HAP-1 (cell line): Measurements from ENCODE around the gene PRR5L.

ENCODE experiments used
- DNase-seq, 2 experiments: peaks; one replicate each; pipeline ENCODE4 v3.0.0-alpha.2; 2016 to 2020; ENCODE audit warnings: low spot score in 2 of 2
- H3K27me3 ChIP-seq: fragments of 250-450 bp; sonication (Bioruptor Pico); 2 replicates; pipeline ENCODE4 v1.5.1; 2020; ENCODE audit warnings: low read depth, mild to moderate bottlenecking, moderate library complexity
- H3K36me3 ChIP-seq: fragments of 250-450 bp; sonication (Bioruptor Pico); replicated peaks from 2 replicates; pipeline ENCODE4 v1.5.1; 2020; ENCODE audit warnings: mild to moderate bottlenecking
- H3K4me1 ChIP-seq: fragments of 250-450 bp; sonication (Bioruptor Pico); 2 replicates; pipeline ENCODE4 v1.5.1; 2020; ENCODE audit warnings: mild to moderate bottlenecking
- H3K4me3 ChIP-seq: fragments of 250-450 bp; sonication (Bioruptor Pico); 2 replicates; pipeline ENCODE4 v1.5.1; 2020; ENCODE audit warnings: mild to moderate bottlenecking, moderate library complexity
- H3K9me3 ChIP-seq: fragments of 250-450 bp; sonication (Bioruptor Pico); 2 replicates; pipeline ENCODE4 v1.5.1; 2020; ENCODE audit warnings: mild to moderate bottlenecking, moderate library complexity
- in situ Hi-C: fragments of 300-500 bp; cut with MboI; formaldehyde crosslinking; loops from 3 replicates; pipeline ENCODE4 v1.14.3; 2020; ENCODE audit warnings: low sequenced_read_pairs, inconsistent platforms, mixed read lengths

PRR5L gene

GRCh38 chr11:36452236-36452940 lies 156.3 kb downstream of the PRR5L start:
- Histone ChIP-seq H3K4me1 (peaks cover 6% of the 10 kb centered on the region), H3K4me3 (no peak overlapping the region), H3K36me3 (no peaks in the 10 kb centered on the region), H3K9me3 (no peaks in the 10 kb centered on the region), H3K27me3 (no peaks in the 10 kb centered on the region)
- in situ Hi-C loops = loop anchor here (25.0 kb wide), 1 partner anchor 840 kb away; the partner anchor contains the start of gene FJX1
- DNase-seq = no peak

GRCh38 chr11:36452961-36453360 lies 156.9 kb downstream of the PRR5L start:
- H3K36me3 ChIP-seq = no peaks in the 10 kb centered on the region
- in situ Hi-C loops = loop anchor here (25.0 kb wide), 1 partner anchor 841 kb away; the partner anchor contains the start of gene FJX1
- H3K4me3 ChIP-seq = no peak overlapping the region
- H3K27me3 ChIP-seq = no peaks in the 10 kb centered on the region
- no peak for DNase-seq
- no peaks in the 10 kb centered on the region for H3K9me3 ChIP-seq
- H3K4me1 ChIP-seq = peaks cover 6% of the 10 kb centered on the region

GRCh38 chr11:36453678-36454077 lies 157.6 kb downstream of the PRR5L start:
- no peaks in the 10 kb centered on the region for H3K36me3 ChIP-seq
- H3K4me3 ChIP-seq = no peak overlapping the region
- no peaks in the 10 kb centered on the region for H3K27me3 ChIP-seq
- in situ Hi-C loops = loop anchor here (25.0 kb wide), 1 partner anchor 841 kb away; the partner anchor contains the start of gene FJX1
- no peaks in the 10 kb centered on the region for H3K9me3 ChIP-seq
- H3K4me1 ChIP-seq = peaks cover 6% of the 10 kb centered on the region
- DNase-seq = no peak

- no peaks in the 10 kb centered on the region for H3K9me3 ChIP-seq
- H3K4me1 ChIP-seq = peaks cover 6% of the 10 kb centered on the region
- no peak overlapping the region for H3K4me3 ChIP-seq
- DNase-seq = no peak
- H3K27me3 ChIP-seq = no peaks in the 10 kb centered on the region
- H3K36me3 ChIP-seq = no peaks in the 10 kb centered on the region
- in situ Hi-C loops = loop anchor here (25.0 kb wide), 1 partner anchor 842 kb away; the partner anchor contains the start of gene FJX1
These were observed 158.5 kb downstream of the PRR5L start for GRCh38 chr11:36454551-36454940.

GRCh38 chr11:36454941-36455631 lies 159.0 kb downstream of the PRR5L start:
- peaks cover 6% of the 10 kb centered on the region for H3K4me1 ChIP-seq
- no peaks in the 10 kb centered on the region for H3K9me3 ChIP-seq
- no peaks in the 10 kb centered on the region for H3K27me3 ChIP-seq
- H3K4me3 ChIP-seq = no peak overlapping the region
- H3K36me3 ChIP-seq = no peaks in the 10 kb centered on the region
- DNase-seq = peak; percentile 6 to 48
- in situ Hi-C loops = loop anchor here (25.0 kb wide), 1 partner anchor 843 kb away; the partner anchor contains the start of gene FJX1

- Histone ChIP-seq H3K36me3 (no peaks in the 10 kb centered on the region), H3K9me3 (no peaks in the 10 kb centered on the region), H3K4me1 (peaks cover 6% of the 10 kb centered on the region), H3K4me3 (no peak overlapping the region), H3K27me3 (no peaks in the 10 kb centered on the region)
- DNase-seq = no peak
- in situ Hi-C loops = loop anchor here (25.0 kb wide), 1 partner anchor 843 kb away; the partner anchor contains the start of gene FJX1
These were observed 159.6 kb downstream of the PRR5L start for GRCh38 chr11:36455658-36456111.

GRCh38 chr11:36456156-36456555 lies 160.1 kb downstream of the PRR5L start:
- H3K9me3 ChIP-seq = no peaks in the 10 kb centered on the region
- DNase-seq = no peak
- H3K4me1 ChIP-seq = peaks cover 6% of the 10 kb centered on the region
- no peak overlapping the region for H3K4me3 ChIP-seq
- no peaks in the 10 kb centered on the region for H3K27me3 ChIP-seq
- in situ Hi-C loops = loop anchor here (25.0 kb wide), 1 partner anchor 844 kb away; the partner anchor contains the start of gene FJX1
- no peaks in the 10 kb centered on the region for H3K36me3 ChIP-seq

GRCh38 chr11:36458129-36458915 lies 162.2 kb downstream of the PRR5L start:
- in situ Hi-C loops = loop anchor here (25.0 kb wide), 1 partner anchor 846 kb away; the partner anchor contains the start of gene FJX1
- H3K9me3 ChIP-seq = no peaks in the 10 kb centered on the region
- H3K27me3 ChIP-seq = no peaks in the 10 kb centered on the region
- H3K4me3 ChIP-seq = no peak overlapping the region
- peaks cover 6% of the 10 kb centered on the region for H3K4me1 ChIP-seq
- DNase-seq = no peak
- no peaks in the 10 kb centered on the region for H3K36me3 ChIP-seq

GRCh38 chr11:36459046-36459445 lies 163.0 kb downstream of the PRR5L start:
- Histone ChIP-seq H3K4me1 (peaks cover 6% of the 10 kb centered on the region), H3K9me3 (no peaks in the 10 kb centered on the region), H3K4me3 (no peak overlapping the region), H3K27me3 (no peaks in the 10 kb centered on the region), H3K36me3 (no peaks in the 10 kb centered on the region)
- in situ Hi-C loops = loop anchor here (25.0 kb wide), 1 partner anchor 847 kb away; the partner anchor contains the start of gene FJX1
- no peak for DNase-seq

- H3K36me3 ChIP-seq = no peaks in the 10 kb centered on the region
- in situ Hi-C loops = loop anchor here (25.0 kb wide), 1 partner anchor 848 kb away; the partner anchor contains the start of gene FJX1
These were observed 164.1 kb downstream of the PRR5L start for GRCh38 chr11:36460220-36460619.

GRCh38 chr11:36462321-36462720 lies 166.2 kb downstream of the PRR5L start:
- in situ Hi-C loops = loop anchor here (25.0 kb wide), 1 partner anchor 850 kb away; the partner anchor contains the start of gene FJX1
- DNase-seq = no peak

More at GRCh38 chr11:36460220-36460619, 164.1 kb downstream of the PRR5L start:
- Histone ChIP-seq H3K4me3 (no peak overlapping the region), H3K27me3 (no peaks in the 10 kb centered on the region), H3K4me1 (peaks cover under 1% of the 10 kb centered on the region), H3K9me3 (no peaks in the 10 kb centered on the region)
- DNase-seq = no peak

GRCh38 chr11:36463781-36464180 lies 167.7 kb downstream of the PRR5L start:
- no peak for DNase-seq
- in situ Hi-C loops = loop anchor here (25.0 kb wide), 1 partner anchor 851 kb away; the partner anchor contains the start of gene FJX1

More at GRCh38 chr11:36462321-36462720, 166.2 kb downstream of the PRR5L start:
- H3K4me3 ChIP-seq = no peak overlapping the region
- no peaks in the 10 kb centered on the region for H3K36me3 ChIP-seq
- no peaks in the 10 kb centered on the region for H3K27me3 ChIP-seq
- H3K4me1 ChIP-seq = no peaks in the 10 kb centered on the region
- H3K9me3 ChIP-seq = no peaks in the 10 kb centered on the region

GRCh38 chr11:36464720-36465119 lies 168.6 kb downstream of the PRR5L start:
- DNase-seq = no peak
- Histone ChIP-seq H3K4me3 (no peak overlapping the region), H3K4me1 (no peaks in the 10 kb centered on the region), H3K9me3 (no peaks in the 10 kb centered on the region), H3K36me3 (no peaks in the 10 kb centered on the region), H3K27me3 (no peaks in the 10 kb centered on the region)
- in situ Hi-C loops = loop anchor here (25.0 kb wide), 1 partner anchor 852 kb away; the partner anchor contains the start of gene FJX1

More at GRCh38 chr11:36463781-36464180, 167.7 kb downstream of the PRR5L start:
- Histone ChIP-seq H3K36me3 (no peaks in the 10 kb centered on the region), H3K4me1 (no peaks in the 10 kb centered on the region), H3K27me3 (no peaks in the 10 kb centered on the region), H3K4me3 (no peak overlapping the region), H3K9me3 (no peaks in the 10 kb centered on the region)
